Astrocyte of the hippocampus (primary cell): ENCODE measurements around the gene ATF2.
A peak's percentile ranks its signal among the peaks of the same experiment; 100 is the strongest.
"Not testable (repeated sequence)": the region's sequence is repeated elsewhere in the genome, so short reads cannot be mapped to it uniquely, and the experiment has no call there.

Experiments
- DNase-seq: peaks from one replicate; pipeline ENCODE4 v3.0.0; 2011; ENCODE audit warnings: low read depth, low spot score

The ATF2 gene

DNA sequence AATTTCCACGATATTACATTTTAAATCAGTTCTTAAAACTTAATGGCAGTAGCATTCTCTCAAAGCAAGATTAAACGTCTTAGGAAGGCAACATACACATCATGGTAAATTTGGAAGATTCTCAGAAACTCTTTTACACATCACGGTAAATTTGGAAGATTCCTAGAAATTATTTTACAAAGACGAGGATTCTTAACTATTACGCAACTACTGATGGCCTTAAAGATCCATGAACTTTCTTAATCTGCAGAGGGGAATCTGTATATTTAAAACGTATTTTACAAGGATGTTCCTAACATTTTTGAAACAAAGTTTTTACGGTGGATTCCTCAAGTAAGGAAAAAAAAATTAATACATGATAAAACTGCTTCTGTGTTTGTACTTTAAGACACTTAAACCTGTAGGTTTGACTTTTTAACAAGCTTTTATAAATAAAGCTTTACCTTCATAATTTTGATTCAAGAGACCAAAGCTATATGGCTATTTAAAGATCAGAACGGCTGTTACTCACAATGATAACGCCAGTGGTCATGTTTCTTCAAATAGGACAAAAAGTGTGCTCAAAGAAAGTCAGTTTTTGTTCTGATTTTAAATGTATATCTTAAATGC lies 1.7 kb downstream of the ATF2 start:
- DNase-seq, result no peak

DNA sequence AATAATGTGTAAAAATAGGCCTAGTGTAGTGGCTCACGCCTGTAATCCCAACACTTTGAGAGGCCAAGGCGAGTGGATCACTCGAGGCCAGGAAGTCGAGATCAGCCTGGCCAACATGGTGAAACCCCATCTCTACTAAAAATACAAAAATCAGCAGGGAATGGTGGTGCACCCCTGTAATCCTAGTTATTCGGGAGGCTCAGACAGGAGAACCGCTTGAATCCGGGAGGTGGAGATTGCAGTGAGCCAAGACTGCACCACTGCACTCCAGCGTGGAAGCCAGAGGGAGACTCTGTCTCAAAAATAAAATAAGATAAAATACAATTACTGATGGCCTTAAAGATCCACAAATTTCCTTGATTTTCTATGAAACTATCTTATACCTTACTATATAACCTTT lies 3.8 kb downstream of the ATF2 start:
- no peak for DNase-seq

DNA sequence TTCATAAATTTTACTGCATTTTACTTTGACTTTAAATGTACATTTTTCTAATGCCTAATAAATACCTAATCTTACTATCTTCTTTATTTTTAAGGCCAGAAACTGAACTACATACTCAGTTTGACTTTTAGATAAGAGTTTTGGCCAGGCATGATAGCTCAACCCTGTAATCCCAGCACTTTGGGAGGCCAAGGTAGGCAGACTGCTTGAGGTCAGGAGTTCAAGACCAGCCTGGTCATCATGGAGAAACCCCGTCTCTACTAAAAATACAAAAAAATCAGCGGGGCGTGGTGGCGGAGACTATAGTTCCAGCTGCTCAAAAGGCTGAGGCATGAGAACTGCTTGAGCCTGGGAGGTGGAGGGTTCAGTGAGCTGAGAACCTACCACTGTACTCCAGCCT lies 9.1 kb downstream of the ATF2 start:
- no peak for DNase-seq

DNA sequence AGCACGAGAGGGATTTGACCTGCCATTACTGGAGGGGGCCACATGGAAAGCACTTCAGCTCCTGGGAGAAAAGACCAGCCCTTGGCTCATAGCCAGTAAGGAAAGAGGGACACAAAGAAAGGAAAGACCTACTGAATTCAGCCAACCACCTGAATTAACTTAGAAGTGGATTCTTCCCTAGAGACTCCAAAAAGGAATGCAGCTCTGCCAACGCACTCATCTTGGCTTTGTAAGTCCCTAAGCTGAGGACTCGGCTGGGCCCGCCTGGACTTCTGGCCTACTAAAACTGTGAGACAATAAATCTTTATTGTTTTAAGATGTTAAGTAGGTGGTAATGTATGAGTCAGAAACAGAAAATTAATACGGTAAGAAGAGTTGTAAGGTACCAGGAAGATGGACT lies 11.5 kb downstream of the ATF2 start:
- peak; percentile 18 for DNase-seq

DNA sequence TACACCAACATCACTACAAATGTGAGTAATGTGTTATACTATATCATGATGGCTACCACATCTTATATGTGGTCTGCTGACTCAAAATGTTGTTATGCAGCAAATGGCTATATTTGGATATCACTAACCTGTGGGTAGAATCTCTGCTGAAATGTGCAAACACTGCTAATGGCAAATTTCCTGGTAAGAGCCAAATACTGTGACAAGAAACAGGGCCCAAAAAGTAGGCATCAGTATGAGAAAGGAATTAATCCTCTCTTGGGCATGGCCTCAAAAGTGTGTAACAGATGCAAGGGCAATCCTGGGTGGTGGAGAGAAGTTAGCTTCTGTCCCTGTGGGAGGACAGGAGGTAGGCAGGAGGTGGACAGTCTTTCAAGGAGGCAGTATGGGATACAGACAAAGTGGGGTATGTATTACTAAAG lies 13.3 kb downstream of the ATF2 start:
- DNase-seq, result peak; percentile 63

DNA sequence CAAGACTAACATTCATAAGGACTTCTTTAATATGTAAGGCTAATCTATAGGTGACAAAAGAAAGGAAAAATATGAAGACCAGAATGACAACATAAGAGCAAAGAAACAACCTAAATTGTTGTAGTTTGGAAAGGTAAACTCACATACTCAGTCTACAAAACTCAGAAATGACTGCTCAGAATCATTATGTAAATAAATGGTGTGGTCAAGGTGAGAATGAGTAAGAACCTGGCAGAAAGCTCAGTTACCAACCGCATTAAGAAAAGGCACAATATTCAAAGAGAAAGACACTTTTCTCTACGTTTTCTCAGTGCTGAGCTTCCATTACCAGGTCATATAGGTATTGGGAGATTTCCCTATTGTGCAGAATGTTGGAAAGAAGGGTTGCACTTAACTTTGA lies 15.8 kb downstream of the ATF2 start:
- DNase-seq, result no peak

DNA sequence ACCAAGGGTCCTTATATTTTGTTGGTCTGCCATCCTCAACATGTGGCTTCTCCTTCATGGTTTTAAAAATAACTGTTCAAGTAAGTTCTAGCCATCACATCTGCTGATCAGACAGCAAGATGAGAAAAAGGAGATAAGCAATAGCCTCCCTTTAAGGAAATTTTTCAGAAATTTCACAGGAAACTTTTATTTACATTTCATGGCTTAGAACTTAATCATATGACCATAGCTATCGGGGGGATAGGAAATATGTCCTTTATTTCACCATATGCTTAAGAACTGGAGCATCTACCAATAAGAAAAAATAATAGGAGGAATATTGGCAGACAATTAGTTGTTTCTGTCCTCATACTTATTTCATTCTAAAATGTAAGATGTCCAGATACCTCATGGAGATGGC lies 16.2 kb downstream of the ATF2 start:
- no peak for DNase-seq

DNA sequence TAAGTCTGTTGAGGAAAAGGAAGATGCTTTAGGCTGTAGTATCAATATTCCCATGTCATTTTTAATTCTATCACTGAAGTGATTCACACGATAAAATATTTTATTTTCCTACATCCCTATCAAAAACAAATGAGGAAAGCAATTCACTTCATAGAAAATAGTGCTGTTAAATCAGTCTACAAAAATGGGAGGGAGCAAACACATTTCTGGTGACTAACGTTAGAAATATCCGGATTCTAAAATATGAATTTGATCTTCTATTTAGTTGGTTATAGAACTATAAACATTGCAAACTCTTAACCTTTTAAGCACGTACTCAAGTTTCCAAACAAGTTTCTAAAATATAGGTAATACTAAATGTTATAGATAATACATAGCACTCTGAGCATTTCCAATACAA lies 20.8 kb downstream of the ATF2 start:
- no peak for DNase-seq

DNA sequence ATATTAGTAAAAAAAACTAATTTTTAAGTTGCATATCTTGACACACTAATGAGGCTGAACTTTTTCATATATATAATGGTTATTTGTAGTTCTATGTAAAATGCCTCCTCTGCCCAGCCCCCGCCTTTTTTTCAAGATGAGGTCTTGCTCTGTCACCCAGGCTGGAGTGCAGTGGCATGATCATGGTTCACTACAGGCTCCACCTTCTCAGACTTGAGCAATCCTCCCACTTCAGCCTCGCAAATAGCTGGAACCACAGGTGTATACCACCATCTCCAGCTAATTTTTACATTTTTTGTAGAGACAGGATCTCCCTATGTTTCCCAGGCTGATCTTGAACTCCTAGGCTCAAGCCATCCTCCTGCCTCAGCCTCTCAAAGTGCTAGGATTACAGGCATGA lies 24.3 kb downstream of the ATF2 start:
- DNase-seq, result no peak

DNA sequence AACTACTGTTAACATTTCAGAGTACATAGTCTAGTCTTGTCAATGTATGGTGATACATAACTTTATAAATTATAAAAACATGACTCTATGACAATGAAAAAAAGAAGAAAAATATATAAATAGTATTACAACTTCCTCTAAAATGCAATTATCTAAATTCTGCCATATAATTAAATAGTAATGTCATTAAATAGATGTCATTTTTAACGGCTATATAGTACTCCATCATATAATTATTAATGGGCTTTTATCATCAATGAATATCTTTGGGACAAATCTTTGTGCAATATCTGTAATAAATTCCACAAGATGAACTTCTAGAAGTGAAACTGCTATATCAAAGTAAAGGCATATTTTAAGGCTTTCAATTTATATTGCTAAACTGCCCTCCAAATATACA lies 24.8 kb downstream of the ATF2 start:
- no peak for DNase-seq

DNA sequence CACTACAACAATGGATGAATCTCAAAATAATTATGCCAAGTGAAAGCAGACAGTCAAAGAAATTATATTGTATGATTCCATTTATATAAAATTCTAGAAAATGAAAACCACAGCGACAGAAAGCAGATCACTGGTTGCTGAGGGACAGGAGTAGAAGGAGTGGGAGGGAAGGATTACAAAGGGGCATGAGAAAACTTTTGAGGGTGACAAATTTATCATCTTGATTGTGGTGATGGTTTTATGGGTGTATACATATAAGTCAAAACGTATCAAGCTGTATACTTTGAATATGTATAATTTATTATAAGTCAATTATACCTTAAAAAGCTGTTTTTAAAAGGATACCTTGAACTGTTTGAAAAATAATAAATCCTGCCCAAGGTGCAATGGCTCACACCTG lies 27.7 kb downstream of the ATF2 start:
- no peak for DNase-seq

DNA sequence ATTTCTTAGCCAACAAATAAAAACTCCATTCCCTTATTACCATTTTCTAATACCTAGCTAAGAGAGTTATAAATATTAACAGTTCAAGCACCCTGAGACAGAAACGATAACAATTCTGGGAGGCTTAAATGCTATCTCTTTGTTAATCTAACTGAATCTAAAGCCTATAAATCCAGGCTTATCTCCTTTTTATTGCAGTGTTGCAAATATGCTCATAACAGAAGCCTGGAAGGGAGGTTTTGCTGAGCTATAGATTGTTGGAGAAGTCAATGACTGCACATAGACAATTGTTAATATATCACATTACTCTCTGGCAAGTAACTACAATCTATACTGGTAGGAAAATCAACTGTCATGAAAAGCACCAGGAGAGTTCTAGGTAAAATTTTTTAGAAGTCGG lies 30.2 kb downstream of the ATF2 start:
- DNase-seq, result no peak

DNA sequence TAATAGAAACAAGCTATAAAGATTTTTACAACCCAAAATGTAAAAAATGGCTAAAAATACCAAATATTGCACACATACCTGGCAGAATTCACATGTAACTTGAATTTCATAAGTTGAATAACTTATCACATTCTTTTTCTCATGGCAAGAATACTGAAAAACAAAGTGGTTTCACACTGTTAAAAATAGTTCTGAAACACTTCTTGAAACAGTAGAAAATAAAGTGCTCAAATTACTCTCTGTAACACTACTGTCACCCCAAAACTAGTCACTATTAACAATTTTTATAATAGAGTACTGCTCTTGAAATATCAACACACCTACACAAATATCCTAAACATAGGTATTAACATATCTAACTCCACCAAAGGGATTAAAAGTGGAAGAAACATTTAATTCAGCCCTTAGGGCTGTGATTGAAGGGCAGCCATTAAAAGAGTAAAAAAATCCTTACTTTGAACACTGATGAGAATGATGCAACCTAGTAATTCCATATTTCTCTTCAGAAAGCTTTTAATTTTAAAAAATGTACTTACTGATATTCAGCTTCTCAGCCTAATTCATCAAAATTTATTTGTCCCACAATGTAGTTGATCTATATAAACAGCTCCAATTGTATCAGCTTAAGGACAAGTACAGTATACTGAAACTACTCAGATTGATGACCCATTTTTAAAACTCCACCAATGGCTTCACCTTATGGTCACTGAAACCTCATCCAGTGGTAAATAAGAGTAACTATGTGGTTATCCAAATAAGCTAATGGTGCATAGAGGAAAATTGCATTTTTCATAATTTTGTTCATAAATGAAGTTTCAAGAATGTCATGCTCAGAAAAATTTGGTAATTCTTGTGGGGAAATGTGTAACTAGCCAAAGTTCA lies 31.4 kb downstream of the ATF2 start:
- DNase-seq, result no peak

DNA sequence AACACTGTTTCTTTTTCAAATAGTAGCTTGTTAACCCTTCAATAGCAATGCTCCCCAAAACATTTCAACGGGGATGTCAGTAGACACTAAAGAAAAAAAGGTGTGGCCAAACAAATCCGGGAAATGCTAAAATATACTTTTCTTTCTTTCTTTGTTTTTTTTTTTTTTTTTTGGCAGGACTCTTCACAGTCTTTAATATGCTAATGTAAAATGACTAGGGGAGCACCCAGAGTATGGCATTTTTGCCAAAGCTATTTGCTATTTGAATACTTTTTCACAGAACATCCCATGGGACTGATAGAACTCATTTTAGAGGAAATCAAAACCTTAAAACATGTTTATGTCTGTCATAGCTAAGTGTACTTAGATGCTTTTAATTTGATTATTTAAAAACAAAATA lies 32.1 kb downstream of the ATF2 start:
- DNase-seq, result no peak

DNA sequence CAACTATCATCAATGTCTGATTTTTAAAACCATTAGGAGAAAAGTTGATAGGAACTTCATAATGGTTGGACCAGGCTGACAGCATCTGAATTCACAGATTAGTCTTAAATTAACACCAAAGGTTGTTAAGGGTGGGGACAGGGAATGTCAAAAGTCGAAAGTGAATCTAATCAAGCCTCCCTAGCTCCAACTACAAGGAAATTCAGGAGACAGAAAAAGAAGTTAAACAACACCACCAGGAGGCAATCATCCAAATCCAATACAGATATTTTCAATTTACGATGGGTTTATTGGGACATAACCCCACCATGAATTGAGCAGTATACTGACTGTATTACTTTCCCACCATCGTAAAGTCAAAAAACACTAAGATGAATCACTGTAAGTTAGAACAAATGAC lies 32.8 kb downstream of the ATF2 start:
- no peak for DNase-seq

DNA sequence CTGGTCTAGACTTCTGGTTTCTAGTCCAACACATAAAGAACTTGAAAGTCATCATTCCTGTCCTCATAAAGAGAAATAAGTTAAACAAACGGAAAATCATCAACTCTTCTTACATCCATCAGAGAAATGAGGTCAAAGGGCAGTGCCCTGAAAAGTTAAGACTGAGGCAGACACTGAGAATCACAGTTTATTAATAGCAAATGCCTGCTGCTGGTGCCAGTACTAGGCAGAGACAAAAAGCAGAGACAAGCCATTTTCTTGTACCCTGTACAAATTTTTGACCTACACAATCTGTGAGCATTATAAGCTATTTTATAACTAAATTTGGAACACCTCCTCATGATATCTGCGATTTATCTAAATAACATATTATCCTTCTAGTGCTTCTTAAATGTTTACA lies 36.8 kb downstream of the ATF2 start:
- DNase-seq, result no peak

DNA sequence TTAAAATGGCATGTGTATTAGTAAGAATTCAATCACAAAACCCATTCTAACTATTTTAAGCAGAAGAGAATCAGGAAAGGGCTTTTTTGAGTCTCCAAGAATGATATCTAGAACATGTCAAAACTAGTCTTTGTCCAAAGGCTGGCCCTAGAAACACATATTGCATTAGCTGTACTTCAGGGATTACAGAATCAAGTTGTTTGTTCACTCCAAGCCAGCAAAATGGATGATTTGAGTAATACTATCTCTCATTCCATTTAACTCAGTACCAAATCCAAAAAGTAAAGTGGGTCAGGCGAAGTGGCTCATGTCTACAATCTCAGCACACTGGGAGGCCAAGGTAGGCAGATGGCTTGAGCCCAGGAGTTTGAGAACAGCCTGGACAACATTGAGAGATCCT lies 41.3 kb downstream of the ATF2 start:
- DNase-seq, result no peak

DNA sequence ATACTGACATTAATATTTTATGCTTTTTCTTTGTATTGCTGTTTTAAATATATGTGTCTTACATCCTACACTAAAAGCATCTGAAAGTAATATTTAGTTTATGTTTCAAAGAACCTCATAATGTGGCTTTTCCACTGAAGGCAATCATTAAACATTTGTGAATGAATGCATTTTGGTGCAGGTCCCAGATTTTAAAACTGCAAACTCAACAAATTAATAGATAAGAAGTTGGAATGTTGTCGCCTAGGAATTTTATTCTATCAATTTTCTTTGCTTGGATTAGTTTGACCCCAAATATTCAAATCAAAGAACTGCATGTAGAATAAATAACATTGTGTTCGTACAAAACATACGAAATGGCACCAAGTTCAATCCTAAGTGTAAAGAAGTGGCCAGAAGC lies 44.7 kb downstream of the ATF2 start:
- DNase-seq, result no peak

DNA sequence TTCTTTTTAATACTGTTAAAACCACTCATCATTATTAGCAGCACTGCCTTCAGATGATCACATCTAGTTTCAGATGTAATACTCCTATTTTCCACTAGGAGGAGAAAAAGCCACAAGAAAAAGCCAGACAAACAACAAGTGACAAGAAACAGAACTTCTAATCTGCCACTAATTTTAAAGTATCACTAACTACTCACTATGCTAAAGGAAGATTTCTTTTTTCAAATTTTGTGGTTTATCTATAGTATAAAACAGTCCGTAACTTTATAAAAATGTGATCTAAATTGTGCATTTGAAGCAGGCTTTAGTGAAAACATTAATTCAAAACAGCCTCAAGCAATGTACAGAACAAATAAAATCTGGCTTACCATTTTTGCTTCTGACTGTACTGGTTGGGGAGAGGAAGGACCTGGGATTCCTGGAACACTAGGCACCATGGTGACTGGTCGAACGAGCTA lies 56.8 kb downstream of the ATF2 start:
- DNase-seq, result peak; percentile 71

DNA sequence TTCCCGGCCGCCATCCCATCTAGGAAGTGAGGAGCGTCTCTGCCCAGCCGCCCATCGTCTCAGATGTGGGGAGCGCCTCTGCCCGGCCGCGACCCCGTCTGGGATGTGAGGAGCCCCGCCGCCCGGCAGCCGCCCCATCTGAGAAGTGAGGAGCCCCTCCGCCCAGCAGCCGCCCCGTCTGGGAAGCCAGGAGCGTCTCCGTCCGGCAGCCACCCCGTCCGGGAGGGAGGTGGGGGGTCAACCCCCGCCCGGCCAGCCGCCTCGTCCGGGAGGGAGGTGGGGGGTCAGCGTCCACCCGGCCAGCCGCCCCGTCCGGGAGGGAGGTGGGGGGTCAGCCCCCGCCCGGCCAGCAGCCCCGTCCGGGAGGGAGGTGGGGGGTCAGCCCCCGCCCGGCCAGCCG lies 59.9 kb downstream of the ATF2 start:
- DNase-seq, result not testable (repeated sequence)

DNA sequence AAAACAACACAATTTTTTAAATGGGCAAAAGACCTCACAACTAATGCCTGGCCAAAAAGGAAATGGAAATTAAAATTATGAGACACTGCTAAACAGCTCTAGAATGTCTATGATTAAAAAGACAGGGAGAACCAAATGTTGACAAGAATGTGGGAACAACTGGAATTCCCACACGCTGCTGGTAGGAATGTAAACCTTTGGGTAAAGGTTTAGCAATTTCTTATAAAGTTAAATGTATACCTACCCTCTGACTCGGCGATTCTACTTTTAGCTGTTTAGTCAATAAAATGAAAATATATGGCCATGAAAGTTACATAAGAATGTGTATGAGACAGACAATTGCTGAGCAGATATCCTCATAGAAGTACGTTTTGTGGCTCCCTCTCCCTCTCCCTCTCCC lies 60.9 kb downstream of the ATF2 start:
- DNase-seq, result no peak

DNA sequence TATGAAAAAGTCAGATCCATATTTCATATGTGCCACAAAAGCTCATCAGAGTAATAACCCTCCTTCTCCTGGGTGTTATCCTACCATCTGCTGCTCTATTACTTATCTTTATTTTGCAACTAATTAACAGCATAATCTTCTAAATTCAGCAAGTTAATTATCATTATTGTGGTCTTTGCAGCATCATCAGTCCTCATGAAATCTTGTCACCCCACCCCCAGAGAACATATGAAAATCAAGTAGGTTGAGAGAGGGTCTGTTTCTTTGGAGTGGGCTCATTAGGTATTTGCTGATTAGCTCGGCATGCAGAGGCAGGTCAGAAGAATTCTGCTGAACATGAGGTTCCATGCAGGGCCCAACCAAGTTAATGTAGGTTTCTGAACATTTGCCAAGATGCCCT lies 64.8 kb downstream of the ATF2 start:
- no peak for DNase-seq

DNA sequence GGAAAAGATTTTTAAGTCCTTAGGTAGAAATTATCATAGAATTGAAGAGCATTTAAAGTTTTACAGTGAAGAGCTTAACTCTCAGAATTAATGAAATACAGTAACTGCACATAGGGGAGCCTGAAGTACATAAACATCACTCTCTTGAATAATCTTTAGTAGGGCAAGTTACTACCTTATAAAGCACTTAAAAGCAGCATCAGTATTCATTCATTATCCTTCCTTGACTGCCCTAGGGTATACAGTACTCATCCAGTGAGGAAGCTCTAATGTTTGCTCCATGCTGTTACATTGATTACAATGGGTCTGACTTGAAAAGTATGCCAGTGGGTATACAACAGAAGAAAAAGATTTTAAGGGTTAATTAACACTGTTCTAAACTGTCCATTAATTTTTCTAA lies 66.5 kb downstream of the ATF2 start:
- no peak for DNase-seq
